DOHH2 (cell line): Measurements from ENCODE around the gene PLXNA1.

Experiments
- H3F3A ChIP-seq: fragments of 200-600 bp; sonication (generic), shearing (Covaris generic); 2 replicates; pipeline ENCODE4 v1.6.0; 2016; ENCODE audit warnings: antibody characterized with exemption, mild to moderate bottlenecking; ENCODE audit not compliant: control insufficient read depth, insufficient read depth
- H3K27ac ChIP-seq: fragments of 200-600 bp; sonication (generic); 2 replicates; pipeline ENCODE4 v1.5.1; 2014; ENCODE audit warnings: low read depth, mild to moderate bottlenecking, low read length, moderate library complexity
- H3K27me3 ChIP-seq: fragments of 200-600 bp; sonication (generic); 2 replicates; pipeline ENCODE4 v1.6.1; 2014; ENCODE audit warnings: mild to moderate bottlenecking, low read length, mixed read lengths; ENCODE audit not compliant: control insufficient read depth
- H3K36me3 ChIP-seq: fragments of 200-600 bp; sonication (generic); 2 replicates; pipeline ENCODE4 v1.6.1; 2014; ENCODE audit warnings: mild to moderate bottlenecking, low read length, moderate library complexity, mixed read lengths; ENCODE audit not compliant: control insufficient read depth
- H3K4me1 ChIP-seq: fragments of 200-600 bp; sonication (generic); 2 replicates; pipeline ENCODE4 v1.6.1; 2014; ENCODE audit warnings: mild to moderate bottlenecking, low read length, mixed read lengths; ENCODE audit not compliant: control insufficient read depth
- H3K4me2 ChIP-seq: fragments of 200-600 bp; sonication (generic); 2 replicates; pipeline ENCODE4 v1.6.0; 2014; ENCODE audit warnings: mild to moderate bottlenecking, low read length, moderate library complexity
- H3K4me3 ChIP-seq: fragments of 200-600 bp; sonication (generic); 2 replicates; pipeline ENCODE4 v1.5.1; 2014; ENCODE audit warnings: mild to moderate bottlenecking, low read length, mixed read lengths
- H3K79me2 ChIP-seq: fragments of 200-600 bp; sonication (generic); 2 replicates; pipeline ENCODE4 v1.6.1; 2014; ENCODE audit warnings: mild to moderate bottlenecking, low read length, mixed read lengths; ENCODE audit not compliant: control insufficient read depth
- H3K9me2 ChIP-seq: fragments of 200-600 bp; sonication (generic); replicated peaks from 2 replicates; pipeline ENCODE4 v1.6.1; 2014; ENCODE audit warnings: mild to moderate bottlenecking, low read length, mixed read lengths; ENCODE audit not compliant: control insufficient read depth
- H3K9me3 ChIP-seq: fragments of 200-600 bp; sonication (generic); 2 replicates; pipeline ENCODE4 v1.6.1; 2014; ENCODE audit warnings: antibody characterized with exemption, low read length, mixed read lengths; ENCODE audit not compliant: control insufficient read depth, insufficient read depth
- H4K20me1 ChIP-seq: fragments of 200-600 bp; sonication (generic); 2 replicates; pipeline ENCODE4 v1.6.0; 2014; ENCODE audit warnings: low read depth, mild to moderate bottlenecking, antibody characterized with exemption, low read length, moderate library complexity; ENCODE audit not compliant: control insufficient read depth, insufficient read depth
- CTCF ChIP-seq: fragments of 200-600 bp; sonication (generic); IDR thresholded peaks from one replicate; pipeline ENCODE4 v1.5.1; 2014; ENCODE audit warnings: antibody characterized with exemption, mild to moderate bottlenecking, low read depth, low read length; ENCODE audit not compliant: poor library complexity, severe bottlenecking
- EZH2phosphoT487 ChIP-seq: fragments of 200-600 bp; sonication (generic); IDR thresholded peaks from 2 replicates; pipeline ENCODE4 v1.6.1; 2017; ENCODE audit warnings: borderline replicate concordance, mild to moderate bottlenecking, antibody characterized with exemption, low read length, moderate library complexity, mixed read lengths

The PLXNA1 gene

GRCh38 chr3:127018306-127018828 lies 35.5 kb downstream of the PLXNA1 start:
- no peak overlapping the region for H3K27ac ChIP-seq
- H3K9me2 ChIP-seq = no peaks in the 10 kb centered on the region
- TF ChIP-seq EZH2phosphoT487 (no peak), CTCF (no peak)
- H3K4me3 ChIP-seq = no peak overlapping the region
- no peaks in the 10 kb centered on the region for H3K36me3 ChIP-seq
- no peaks in the 10 kb centered on the region for H3K27me3 ChIP-seq
- H3K9me3 ChIP-seq = no peaks in the 10 kb centered on the region
- no peaks in the 10 kb centered on the region for H3F3A ChIP-seq
- H4K20me1 ChIP-seq = no peaks in the 10 kb centered on the region
- no peak overlapping the region for H3K4me2 ChIP-seq
- H3K79me2 ChIP-seq = no peaks in the 10 kb centered on the region
- no peaks in the 10 kb centered on the region for H3K4me1 ChIP-seq

- TF ChIP-seq EZH2phosphoT487 (no peak), CTCF (no peak)
- no peaks in the 10 kb centered on the region for H3F3A ChIP-seq
- no peaks in the 10 kb centered on the region for H3K36me3 ChIP-seq
- no peaks in the 10 kb centered on the region for H3K27me3 ChIP-seq
- H3K4me2 ChIP-seq = no peak overlapping the region
- no peaks in the 10 kb centered on the region for H3K9me3 ChIP-seq
- no peak overlapping the region for H3K4me3 ChIP-seq
- H3K9me2 ChIP-seq = no peaks in the 10 kb centered on the region
- H3K4me1 ChIP-seq = no peaks in the 10 kb centered on the region
- H4K20me1 ChIP-seq = no peaks in the 10 kb centered on the region
- H3K27ac ChIP-seq = no peak overlapping the region
- H3K79me2 ChIP-seq = no peaks in the 10 kb centered on the region
Measured at GRCh38 chr3:127019449-127019848, 36.5 kb downstream of the PLXNA1 start.

- Histone ChIP-seq H3F3A (no peaks in the 10 kb centered on the region), H3K9me3 (no peaks in the 10 kb centered on the region), H3K9me2 (no peaks in the 10 kb centered on the region), H3K79me2 (no peaks in the 10 kb centered on the region), H4K20me1 (no peaks in the 10 kb centered on the region), H3K27ac (no peak overlapping the region), H3K4me1 (no peaks in the 10 kb centered on the region), H3K36me3 (no peaks in the 10 kb centered on the region), H3K4me3 (no peak overlapping the region), H3K27me3 (no peaks in the 10 kb centered on the region), H3K4me2 (no peak overlapping the region)
- TF ChIP-seq CTCF (no peak), EZH2phosphoT487 (no peak)
Measured at GRCh38 chr3:127020543-127020942, 37.6 kb downstream of the PLXNA1 start.
